GM23338 (cell line): ENCODE data around the gene DHX30. TPM values are rescaled to one million over a fixed set of nuclear protein-coding genes. Genes with fewer than 3 reads are reported as not detected.

Source experiments
- ATAC-seq: fragments of 200-7000 bp; cut with Tn5 transposase; 3 replicates; pipeline ENCODE4 v1.9.1; 2020
- DNase-seq: peaks from one replicate; pipeline ENCODE4 v3.0.0-alpha.2; 2015; ENCODE audit warnings: low spot score
- H2AFZ ChIP-seq: fragments of 200-600 bp; sonication (generic); 2 replicates; pipeline ENCODE4 v1.8.0; 2016; ENCODE audit warnings: antibody characterized with exemption, mild to moderate bottlenecking, moderate library complexity
- H3F3A ChIP-seq: fragments of 200-600 bp; sonication (generic); replicated peaks from 2 replicates; pipeline ENCODE4 v1.8.0; 2017; ENCODE audit warnings: antibody characterized with exemption, mixed run types, low read depth
- H3K27ac ChIP-seq: fragments of 200-600 bp; sonication (generic); 2 replicates; pipeline ENCODE4 v1.6.1; 2016; ENCODE audit warnings: low read depth
- H3K27me3 ChIP-seq: fragments of 200-600 bp; sonication (generic); 2 replicates; pipeline ENCODE4 v1.8.0; 2016; ENCODE audit warnings: mild to moderate bottlenecking, mixed run types, moderate library complexity; ENCODE audit not compliant: insufficient read depth
- H3K36me3 ChIP-seq: fragments of 200-600 bp; sonication (generic); 2 replicates; pipeline ENCODE4 v1.8.0; 2016; ENCODE audit warnings: mild to moderate bottlenecking; ENCODE audit not compliant: insufficient read depth
- H3K4me1 ChIP-seq: fragments of 200-600 bp; sonication (generic); 2 replicates; pipeline ENCODE4 v1.8.0; 2016; ENCODE audit warnings: mild to moderate bottlenecking, moderate library complexity; ENCODE audit not compliant: insufficient read depth
- H3K4me2 ChIP-seq: fragments of 200-600 bp; sonication (generic); 2 replicates; pipeline ENCODE4 v1.7.1; 2017; ENCODE audit warnings: mixed run types
- H3K4me3 ChIP-seq: fragments of 200-600 bp; sonication (generic); 2 replicates; pipeline ENCODE4 v1.6.1; 2016; ENCODE audit warnings: mixed run types
- H3K79me2 ChIP-seq: fragments of 200-600 bp; sonication (generic); replicated peaks from 2 replicates; pipeline ENCODE4 v1.8.0; 2017; ENCODE audit warnings: mild to moderate bottlenecking; ENCODE audit not compliant: insufficient read depth
- H3K9me2 ChIP-seq: fragments of 200-600 bp; sonication (generic); 2 replicates; pipeline ENCODE4 v1.8.0; 2017; ENCODE audit not compliant: insufficient read depth
- H4K20me1 ChIP-seq: fragments of 200-600 bp; sonication (generic); replicated peaks from 2 replicates; pipeline ENCODE4 v1.8.0; 2017; ENCODE audit warnings: mild to moderate bottlenecking; ENCODE audit not compliant: insufficient read depth
- H3K27ac Mint-ChIP-seq: 2 replicates; pipeline ENCODE4 v1.8.0; 2020; ENCODE audit warnings: inconsistent platforms, mild to moderate bottlenecking, moderate library complexity, mixed read lengths
- H3K27me3 Mint-ChIP-seq: 3 replicates; pipeline ENCODE4 v1.8.0; 2022; ENCODE audit warnings: low read depth, mild to moderate bottlenecking, moderate library complexity, mixed read lengths, inconsistent platforms; ENCODE audit not compliant: insufficient read depth, poor library complexity
- H3K36me3 Mint-ChIP-seq: 3 replicates; pipeline ENCODE4 v1.8.0; 2021; ENCODE audit warnings: low read depth, mild to moderate bottlenecking, inconsistent platforms, moderate library complexity, mixed read lengths
- H3K4me1 Mint-ChIP-seq: 3 replicates; pipeline ENCODE4 v1.8.0; 2020; ENCODE audit warnings: mild to moderate bottlenecking, inconsistent platforms, mixed read lengths
- H3K4me3 Mint-ChIP-seq: 3 replicates; pipeline ENCODE4 v1.8.0; 2021; ENCODE audit warnings: moderate library complexity, mild to moderate bottlenecking, inconsistent platforms, mixed read lengths
- H3K9me3 Mint-ChIP-seq: 3 replicates; pipeline ENCODE4 v1.8.0; 2020; ENCODE audit warnings: moderate library complexity, mild to moderate bottlenecking, inconsistent platforms, mixed read lengths
- CREB1 ChIP-seq: fragments of 250-450 bp; sonication (Bioruptor Pico); IDR thresholded peaks from 2 replicates; pipeline ENCODE4 v1.5.0; 2020; ENCODE audit warnings: low read depth, mild to moderate bottlenecking, moderate library complexity
- EZH2 ChIP-seq: fragments of 200-600 bp; sonication (generic); IDR thresholded peaks from one replicate; pipeline ENCODE4 v1.8.0; 2017; ENCODE audit warnings: antibody characterized with exemption, mild to moderate bottlenecking, low read depth; ENCODE audit not compliant: unreplicated experiment
- JUNB ChIP-seq: IDR thresholded peaks from one replicate; pipeline ENCODE4 v1.6.1; 2016; ENCODE audit warnings: antibody characterized with exemption; ENCODE audit not compliant: unreplicated experiment
- STAT1 ChIP-seq: IDR thresholded peaks from one replicate; pipeline ENCODE4 v1.6.1; 2016; ENCODE audit warnings: antibody characterized with exemption; ENCODE audit not compliant: unreplicated experiment
- ZNF114 ChIP-seq: fragments of 250-450 bp; sonication (Bioruptor Pico); IDR thresholded peaks from 2 replicates; pipeline ENCODE4 v1.5.0; 2020; ENCODE audit warnings: mild to moderate bottlenecking, moderate library complexity
- polyA plus RNA-seq: library from polyadenylated mRNA; unstranded; fragments of >200 nt; fragmentation: Nextera tagmentation; extraction: Ambion mirVana; gene quantifications from 2 replicates; pipeline ENCODE4 v1.2.1, GENCODE V29; 2016
- total RNA-seq: library from RNA; depleted of rRNA; stranded (reverse); fragments of >200 nt; shearing (Covaris generic); gene quantifications from 2 replicates; pipeline ENCODE4 v1.2.3, GENCODE V29; 2014
- TF ChIP-seq, protein P1 (sequence below): IDR thresholded peaks from one replicate; pipeline ENCODE4 v1.6.1; 2018; ENCODE audit warnings: antibody characterized with exemption; ENCODE audit not compliant: unreplicated experiment
- TF ChIP-seq, protein P2 (sequence below), 2 experiments: fragments of 200-600 bp in 1 of 2; sonication (generic) in 1 of 2; conservative IDR thresholded peaks; 2 replicates each; pipeline versions ENCODE4 v1.5.1 to v1.6.1; 2016 to 2017; ENCODE audit warnings: antibody characterized with exemption in 2 of 2, low read depth in 2 of 2, mild to moderate bottlenecking in 2 of 2, moderate library complexity in 1 of 2
- TF ChIP-seq, protein P3 (sequence below): IDR thresholded peaks from 2 replicates; pipeline ENCODE4 v1.6.1; 2016; ENCODE audit warnings: antibody characterized with exemption

The DHX30 gene
- total and polyA plus RNA-seq, 2 experiments from 2014 or later, result 47.5 to 125 TPM

DNA sequence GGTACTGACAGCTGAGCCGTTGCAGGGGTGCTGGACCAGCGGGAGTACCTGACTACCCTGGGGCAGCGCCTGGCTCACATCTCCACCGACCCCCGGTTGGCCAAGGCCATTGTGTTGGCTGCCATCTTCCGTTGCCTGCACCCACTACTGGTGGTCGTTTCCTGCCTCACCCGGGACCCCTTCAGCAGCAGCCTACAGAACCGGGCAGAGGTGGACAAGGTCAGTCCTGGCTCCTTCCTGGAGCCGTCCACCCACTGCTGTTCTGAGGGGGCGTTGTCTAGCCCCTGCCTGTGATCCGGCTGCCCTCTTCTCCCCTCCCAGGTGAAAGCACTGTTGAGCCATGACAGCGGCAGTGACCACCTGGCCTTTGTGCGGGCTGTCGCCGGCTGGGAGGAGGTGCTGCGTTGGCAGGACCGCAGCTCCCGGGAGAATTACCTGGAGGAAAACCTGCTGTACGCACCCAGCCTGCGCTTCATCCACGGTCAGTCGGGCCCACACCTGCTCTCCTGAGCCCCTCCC, 45.7 kb downstream of the DHX30 start:
- no peaks in the 10 kb centered on the region for H3K9me2 ChIP-seq
- no peak overlapping the region for H2AFZ ChIP-seq
- ATAC-seq, result no peak
- no peak overlapping the region for H3K4me3 Mint-ChIP-seq
- no peak overlapping the region for H3K27ac ChIP-seq
- peaks cover 35% of the 10 kb centered on the region for H3F3A ChIP-seq
- peaks cover 31% of the 10 kb centered on the region for H4K20me1 ChIP-seq
- peaks cover 33% of the 10 kb centered on the region for H3K27me3 Mint-ChIP-seq
- peaks cover 24% of the 10 kb centered on the region for H3K36me3 ChIP-seq
- peaks cover 82% of the 10 kb centered on the region for H3K36me3 Mint-ChIP-seq
- no peak for DNase-seq
- peaks cover 2% of the 10 kb centered on the region for H3K4me1 Mint-ChIP-seq
- H3K9me3 Mint-ChIP-seq, result no peaks in the 10 kb centered on the region
- H3K79me2 ChIP-seq, result 0 out of 2 replicates have a peak, but pooled peaks cover 3% of the 10 kb centered on the region
- H3K27me3 ChIP-seq, result no peaks in the 10 kb centered on the region
- H3K4me2 ChIP-seq, result no peak overlapping the region
- no peaks in the 10 kb centered on the region for H3K4me1 ChIP-seq
- TF ChIP-seq JUNB, result no peak
- H3K27ac Mint-ChIP-seq, result no peak overlapping the region
- H3K4me3 ChIP-seq, result no peak overlapping the region

DNA sequence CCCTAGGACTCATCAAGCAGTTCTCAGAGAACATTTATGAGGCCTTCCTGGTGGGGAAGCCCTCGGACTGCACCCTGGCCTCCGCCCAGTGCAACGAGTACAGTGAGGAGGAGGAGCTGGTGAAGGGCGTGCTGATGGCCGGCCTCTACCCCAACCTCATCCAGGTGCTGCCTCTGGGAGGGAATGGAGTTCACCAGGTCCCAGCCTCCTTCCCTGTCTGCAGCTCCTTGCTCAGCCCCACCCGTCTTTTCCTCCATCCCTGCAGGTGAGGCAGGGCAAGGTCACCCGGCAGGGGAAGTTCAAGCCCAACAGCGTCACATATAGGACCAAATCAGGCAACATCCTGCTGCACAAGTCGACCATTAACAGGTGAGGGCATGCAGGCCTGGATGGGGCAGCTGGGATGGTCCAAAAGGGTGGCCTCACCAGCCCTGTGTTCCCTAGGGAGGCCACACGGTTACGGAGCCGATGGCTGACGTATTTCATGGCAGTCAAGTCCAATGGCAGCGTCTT, 46.3 kb downstream of the DHX30 start:
- Histone ChIP-seq H2AFZ (no peak overlapping the region), H3K9me2 (no peaks in the 10 kb centered on the region), H3K4me1 (no peaks in the 10 kb centered on the region), H4K20me1 (peaks cover 25% of the 10 kb centered on the region), H3K4me3 (no peak overlapping the region), H3K27ac (peak overlapping the region; percentile 14; the same call in 1 of the 2 replicates), H3K79me2 (no peaks in the 10 kb centered on the region), H3K4me2 (no peak overlapping the region), H3F3A (peaks cover 29% of the 10 kb centered on the region), H3K36me3 (peaks cover 24% of the 10 kb centered on the region), H3K27me3 (no peaks in the 10 kb centered on the region)
- Mint-ChIP-seq H3K4me3 (no peak overlapping the region), H3K9me3 (no peaks in the 10 kb centered on the region), H3K4me1 (peaks cover 2% of the 10 kb centered on the region), H3K36me3 (peaks cover 79% of the 10 kb centered on the region), H3K27me3 (peaks cover 35% of the 10 kb centered on the region), H3K27ac (no peak overlapping the region)
- ATAC-seq, result no peak
- no peak for DNase-seq
- no peak for TF ChIP-seq STAT1

DNA sequence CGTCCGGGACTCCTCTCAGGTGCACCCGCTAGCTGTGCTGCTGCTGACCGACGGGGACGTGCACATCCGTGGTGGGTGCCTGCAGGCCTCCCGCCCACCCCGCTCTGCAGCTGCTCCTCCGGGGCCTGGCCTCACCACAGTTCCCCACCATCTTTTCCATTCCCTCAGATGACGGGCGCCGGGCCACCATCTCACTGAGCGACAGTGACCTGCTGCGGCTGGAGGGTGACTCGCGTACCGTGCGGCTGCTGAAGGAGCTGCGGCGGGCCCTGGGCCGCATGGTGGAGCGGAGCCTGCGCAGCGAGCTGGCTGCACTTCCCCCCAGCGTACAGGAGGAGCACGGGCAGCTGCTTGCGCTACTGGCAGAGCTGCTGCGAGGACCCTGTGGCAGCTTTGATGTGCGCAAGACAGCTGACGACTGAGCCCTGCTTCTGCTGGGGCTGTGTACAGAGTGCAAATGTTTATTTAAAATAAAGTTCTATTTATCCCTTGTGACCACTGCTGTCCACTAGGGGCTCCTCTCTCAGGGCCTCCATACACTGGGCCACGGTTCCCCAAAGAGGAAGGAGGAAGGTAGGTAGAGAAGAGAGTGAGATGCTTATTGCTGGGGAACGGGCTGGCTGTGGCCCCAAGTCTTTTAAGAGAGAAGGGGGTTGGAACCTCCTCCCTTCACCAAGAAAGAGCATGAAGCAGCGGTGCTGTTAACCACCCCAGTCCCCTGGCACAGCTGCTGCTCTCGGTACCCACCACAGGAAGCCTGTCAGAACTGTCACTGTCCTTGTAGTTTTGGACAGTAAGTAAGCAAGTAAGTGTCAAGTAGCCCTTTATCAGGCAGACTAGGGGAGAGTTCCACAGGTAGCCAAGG, 47.0 kb downstream of the DHX30 start:
- peaks cover 36% of the 10 kb centered on the region for H3K27me3 Mint-ChIP-seq

More for the DNA sequence above, 47.0 kb downstream of the DHX30 start:
- H3K27ac ChIP-seq, result peak overlapping the region; percentile 50; the same call in 1 of the 2 replicates
- no peak overlapping the region for H2AFZ ChIP-seq
- DNase-seq (peak; percentile 54), ATAC-seq (peak; percentile 27)
- Mint-ChIP-seq H3K27ac (no peak overlapping the region), H3K9me3 (no peaks in the 10 kb centered on the region), H3K4me3 (no peak overlapping the region; the same call in 2 of the 3 replicates), H3K4me1 (peaks cover 2% of the 10 kb centered on the region), H3K36me3 (peaks cover 72% of the 10 kb centered on the region)
- no peak overlapping the region for H3K4me3 ChIP-seq
- H3K9me2 ChIP-seq, result no peaks in the 10 kb centered on the region
- H3K4me2 ChIP-seq, result no peak overlapping the region
- no peaks in the 10 kb centered on the region for H3K27me3 ChIP-seq
- no peak for TF ChIP-seq JUNB
- TF ChIP-seq, protein P1, sequence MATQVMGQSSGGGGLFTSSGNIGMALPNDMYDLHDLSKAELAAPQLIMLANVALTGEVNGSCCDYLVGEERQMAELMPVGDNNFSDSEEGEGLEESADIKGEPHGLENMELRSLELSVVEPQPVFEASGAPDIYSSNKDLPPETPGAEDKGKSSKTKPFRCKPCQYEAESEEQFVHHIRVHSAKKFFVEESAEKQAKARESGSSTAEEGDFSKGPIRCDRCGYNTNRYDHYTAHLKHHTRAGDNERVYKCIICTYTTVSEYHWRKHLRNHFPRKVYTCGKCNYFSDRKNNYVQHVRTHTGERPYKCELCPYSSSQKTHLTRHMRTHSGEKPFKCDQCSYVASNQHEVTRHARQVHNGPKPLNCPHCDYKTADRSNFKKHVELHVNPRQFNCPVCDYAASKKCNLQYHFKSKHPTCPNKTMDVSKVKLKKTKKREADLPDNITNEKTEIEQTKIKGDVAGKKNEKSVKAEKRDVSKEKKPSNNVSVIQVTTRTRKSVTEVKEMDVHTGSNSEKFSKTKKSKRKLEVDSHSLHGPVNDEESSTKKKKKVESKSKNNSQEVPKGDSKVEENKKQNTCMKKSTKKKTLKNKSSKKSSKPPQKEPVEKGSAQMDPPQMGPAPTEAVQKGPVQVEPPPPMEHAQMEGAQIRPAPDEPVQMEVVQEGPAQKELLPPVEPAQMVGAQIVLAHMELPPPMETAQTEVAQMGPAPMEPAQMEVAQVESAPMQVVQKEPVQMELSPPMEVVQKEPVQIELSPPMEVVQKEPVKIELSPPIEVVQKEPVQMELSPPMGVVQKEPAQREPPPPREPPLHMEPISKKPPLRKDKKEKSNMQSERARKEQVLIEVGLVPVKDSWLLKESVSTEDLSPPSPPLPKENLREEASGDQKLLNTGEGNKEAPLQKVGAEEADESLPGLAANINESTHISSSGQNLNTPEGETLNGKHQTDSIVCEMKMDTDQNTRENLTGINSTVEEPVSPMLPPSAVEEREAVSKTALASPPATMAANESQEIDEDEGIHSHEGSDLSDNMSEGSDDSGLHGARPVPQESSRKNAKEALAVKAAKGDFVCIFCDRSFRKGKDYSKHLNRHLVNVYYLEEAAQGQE, result no peak
- TF ChIP-seq ZNF114 (CRISPR knock-in tag), result no peak
- no peak for TF ChIP-seq CREB1 (CRISPR knock-in tag)
- TF ChIP-seq, protein P2, sequence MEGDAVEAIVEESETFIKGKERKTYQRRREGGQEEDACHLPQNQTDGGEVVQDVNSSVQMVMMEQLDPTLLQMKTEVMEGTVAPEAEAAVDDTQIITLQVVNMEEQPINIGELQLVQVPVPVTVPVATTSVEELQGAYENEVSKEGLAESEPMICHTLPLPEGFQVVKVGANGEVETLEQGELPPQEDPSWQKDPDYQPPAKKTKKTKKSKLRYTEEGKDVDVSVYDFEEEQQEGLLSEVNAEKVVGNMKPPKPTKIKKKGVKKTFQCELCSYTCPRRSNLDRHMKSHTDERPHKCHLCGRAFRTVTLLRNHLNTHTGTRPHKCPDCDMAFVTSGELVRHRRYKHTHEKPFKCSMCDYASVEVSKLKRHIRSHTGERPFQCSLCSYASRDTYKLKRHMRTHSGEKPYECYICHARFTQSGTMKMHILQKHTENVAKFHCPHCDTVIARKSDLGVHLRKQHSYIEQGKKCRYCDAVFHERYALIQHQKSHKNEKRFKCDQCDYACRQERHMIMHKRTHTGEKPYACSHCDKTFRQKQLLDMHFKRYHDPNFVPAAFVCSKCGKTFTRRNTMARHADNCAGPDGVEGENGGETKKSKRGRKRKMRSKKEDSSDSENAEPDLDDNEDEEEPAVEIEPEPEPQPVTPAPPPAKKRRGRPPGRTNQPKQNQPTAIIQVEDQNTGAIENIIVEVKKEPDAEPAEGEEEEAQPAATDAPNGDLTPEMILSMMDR (conservative IDR thresholded peaks at IDR 0.05; ENCODE audit: low read depth in 2 of 2), result peak; percentile 39 to 60
- TF ChIP-seq, protein P3, sequence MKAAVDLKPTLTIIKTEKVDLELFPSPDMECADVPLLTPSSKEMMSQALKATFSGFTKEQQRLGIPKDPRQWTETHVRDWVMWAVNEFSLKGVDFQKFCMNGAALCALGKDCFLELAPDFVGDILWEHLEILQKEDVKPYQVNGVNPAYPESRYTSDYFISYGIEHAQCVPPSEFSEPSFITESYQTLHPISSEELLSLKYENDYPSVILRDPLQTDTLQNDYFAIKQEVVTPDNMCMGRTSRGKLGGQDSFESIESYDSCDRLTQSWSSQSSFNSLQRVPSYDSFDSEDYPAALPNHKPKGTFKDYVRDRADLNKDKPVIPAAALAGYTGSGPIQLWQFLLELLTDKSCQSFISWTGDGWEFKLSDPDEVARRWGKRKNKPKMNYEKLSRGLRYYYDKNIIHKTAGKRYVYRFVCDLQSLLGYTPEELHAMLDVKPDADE, result no peak
- no peak for TF ChIP-seq STAT1
- no peak for TF ChIP-seq EZH2
- peaks cover 20% of the 10 kb centered on the region for H4K20me1 ChIP-seq
- H3K36me3 ChIP-seq, result peaks cover 19% of the 10 kb centered on the region
- H3F3A ChIP-seq, result peaks cover 28% of the 10 kb centered on the region
- H3K79me2 ChIP-seq, result no peaks in the 10 kb centered on the region
- no peaks in the 10 kb centered on the region for H3K4me1 ChIP-seq
